ENCODE data around the gene RNF222. TPM values are rescaled to one million over a fixed set of nuclear protein-coding genes. Genes with fewer than 3 reads are reported as not detected.
A peak's percentile ranks its signal among the peaks of the same experiment; 100 is the strongest.
"Not testable (repeated sequence)": the region's sequence is repeated elsewhere in the genome, so short reads cannot be mapped to it uniquely, and the experiment has no call there.

RNF222 gene
- total and polyA plus RNA-seq, 5 donors from 2014 or later, result 0.19 to 0.81 (median 0.27) TPM; not detected in 2

DNA sequence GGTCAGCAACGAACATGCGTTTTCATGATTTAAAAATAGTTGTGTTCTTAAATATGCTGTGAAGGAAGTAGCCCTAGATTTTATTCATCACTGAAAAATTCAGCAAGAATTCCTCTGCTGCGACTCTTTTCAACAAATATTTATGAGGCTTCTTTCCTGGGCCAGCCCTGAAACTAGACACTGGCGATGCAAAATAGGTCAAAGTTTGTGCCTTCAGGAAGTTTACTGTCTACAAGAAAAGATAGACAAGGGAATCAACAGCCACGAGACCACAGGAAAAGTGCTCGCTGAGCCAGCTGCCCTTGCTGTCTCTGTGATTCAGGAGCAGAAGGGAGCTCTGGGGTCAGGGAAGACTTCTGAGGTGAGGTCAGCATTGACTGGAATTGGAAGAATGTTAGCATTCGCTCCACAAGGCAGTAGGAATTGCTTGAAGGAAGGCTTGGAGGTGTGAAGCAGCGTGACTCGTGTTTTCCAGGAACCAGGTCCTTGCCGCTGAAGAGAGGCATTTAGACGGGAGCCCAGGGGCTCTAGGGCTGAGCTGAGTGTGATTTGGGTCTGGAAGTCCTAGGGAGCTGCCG lies 12.7 kb downstream of the RNF222 start:
- H3K4me3 Mint-ChIP-seq, result peak overlapping the region; percentile 94 to 97 (median 96)
- Histone ChIP-seq H3K27me3 (ENCODE audit: control insufficient read depth, insufficient read depth, low read length) (no peaks in the 10 kb centered on the region), H3K9me3 (ENCODE audit: control insufficient read depth in 2 of 2, low read length in 2 of 2) (no peaks in the 10 kb centered on the region), H3K4me3 (ENCODE audit: low read depth, low read length) (no peak overlapping the region), H3K36me3 (ENCODE audit: control insufficient read depth, insufficient read depth, low read length) (peaks cover 16% of the 10 kb centered on the region), H3K4me1 (ENCODE audit: control insufficient read depth, insufficient read depth, low read length, poor library complexity, severe bottlenecking) (peaks cover 32% of the 10 kb centered on the region), H3K27ac (ENCODE audit: insufficient read depth, low read length, poor library complexity, severe bottlenecking) (no peak overlapping the region)
- H3K4me1 Mint-ChIP-seq, result peaks cover 9 to 51% (median 34%) of the 10 kb centered on the region in 4 donors
- peaks cover 0 to 2% (median 0%) of the 10 kb centered on the region in 7 donors for H3K9me3 Mint-ChIP-seq
- H3K27me3 Mint-ChIP-seq, result no peaks in the 10 kb centered on the region
- no peak for ATAC-seq (ENCODE audit: low read depth in 2 of 2)
- no peak for DNase-seq
- peaks cover 16% of the 10 kb centered on the region for H3K36me3 Mint-ChIP-seq
- peak overlapping the region in 2 of 3 donors; percentile 78 to 95 for H3K27ac Mint-ChIP-seq

DNA sequence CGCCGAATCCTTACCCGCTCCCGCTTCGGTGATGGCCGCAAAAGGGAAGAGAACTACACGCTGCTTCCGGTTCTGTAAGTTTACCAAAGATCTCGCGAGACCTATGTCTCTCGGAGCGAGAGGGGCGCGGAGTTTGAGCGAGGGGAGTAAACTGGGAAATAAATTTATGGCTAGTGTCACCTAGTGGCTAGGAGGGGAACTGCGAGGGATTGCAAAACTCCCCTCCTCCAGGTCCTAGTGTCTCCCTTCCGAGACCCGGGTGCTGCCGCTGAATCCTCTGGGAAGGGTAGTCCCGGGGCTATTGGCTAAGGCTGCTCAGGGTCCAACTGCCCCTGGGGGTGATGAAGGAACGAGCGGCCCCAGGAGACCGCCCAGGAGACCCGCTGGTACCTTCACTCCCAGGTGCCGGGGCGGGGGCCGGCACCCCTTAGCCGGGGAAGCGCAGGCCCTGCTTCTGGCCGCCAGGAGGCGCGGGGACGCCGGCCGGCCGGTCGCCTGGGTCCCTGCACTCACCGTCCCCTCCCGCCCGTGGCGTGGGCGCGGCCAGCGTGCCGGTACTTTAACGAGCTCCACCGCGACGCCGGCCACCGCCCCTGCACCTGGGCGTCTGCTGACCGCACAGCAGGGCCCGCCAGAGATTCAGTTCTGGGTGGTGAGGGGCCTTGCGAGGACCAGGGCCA lies 14.3 kb downstream of the RNF222 start, which contains the start of gene RPL26:
RPL26 (minus strand) TSS at position 51 of the 680 bp plus-strand sequence. CDS start 883 bp downstream, outside the sequence.
- Histone ChIP-seq H3K27me3 (ENCODE audit: control insufficient read depth, insufficient read depth, low read length) (no peaks in the 10 kb centered on the region), H3K36me3 (ENCODE audit: control insufficient read depth, insufficient read depth, low read length) (peaks cover 32% of the 10 kb centered on the region), H3K9me3 (ENCODE audit: control insufficient read depth in 2 of 2, low read length in 2 of 2) (no peaks in the 10 kb centered on the region), H3K4me3 (ENCODE audit: low read depth, low read length) (peak within 1 kb of the TSS; percentile 91), H3K27ac (ENCODE audit: insufficient read depth, low read length, poor library complexity, severe bottlenecking) (peak within 1 kb of the TSS; percentile 78), H3K4me1 (ENCODE audit: control insufficient read depth, insufficient read depth, low read length, poor library complexity, severe bottlenecking) (peaks cover 36% of the 10 kb centered on the region)
- Mint-ChIP-seq H3K27me3 (no peaks in the 10 kb centered on the region), H3K36me3 (peaks cover 26% of the 10 kb centered on the region), H3K27ac (peak within 1 kb of the TSS; percentile 92 to 96 (median 95)), H3K4me3 (peak within 1 kb of the TSS; percentile 94 to 97 (median 96)), H3K4me1 (peaks cover 16 to 61% (median 40%) of the 10 kb centered on the region in 4 donors), H3K9me3 (peaks cover 0 to 2% (median 0%) of the 10 kb centered on the region in 7 donors)
- DNase-seq, result peak; percentile 94 to 98 (median 97)
- ATAC-seq (ENCODE audit: low read depth in 2 of 2), result peak; percentile 89 to 92

DNA sequence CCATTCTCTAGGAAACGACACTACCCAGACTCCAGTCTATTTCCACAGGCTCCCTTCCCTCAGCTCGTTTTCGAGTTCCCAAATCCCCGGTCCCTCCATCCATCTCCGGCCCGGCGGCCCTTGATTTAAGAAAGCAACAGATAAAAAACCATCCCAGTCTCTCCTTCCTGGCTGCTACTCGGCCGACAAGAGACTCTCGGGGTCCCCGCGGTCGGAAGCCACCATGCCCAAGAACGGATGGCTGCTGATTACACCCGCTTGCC lies 14.8 kb downstream of the RNF222 start:
- Histone ChIP-seq H3K27me3 (ENCODE audit: control insufficient read depth, insufficient read depth, low read length) (no peaks in the 10 kb centered on the region), H3K27ac (ENCODE audit: insufficient read depth, low read length, poor library complexity, severe bottlenecking) (peak overlapping the region; percentile 78), H3K36me3 (ENCODE audit: control insufficient read depth, insufficient read depth, low read length) (peaks cover 36% of the 10 kb centered on the region), H3K9me3 (ENCODE audit: control insufficient read depth in 2 of 2, low read length in 2 of 2) (no peaks in the 10 kb centered on the region), H3K4me1 (ENCODE audit: control insufficient read depth, insufficient read depth, low read length, poor library complexity, severe bottlenecking) (peaks cover 36% of the 10 kb centered on the region), H3K4me3 (ENCODE audit: low read depth, low read length) (peak overlapping the region; percentile 91)
- H3K9me3 Mint-ChIP-seq, result peaks cover 0 to 2% (median 0%) of the 10 kb centered on the region in 7 donors
- peaks cover under 1% of the 10 kb centered on the region for H3K27me3 Mint-ChIP-seq
- peak overlapping the region; percentile 81 to 96 (median 95) for H3K27ac Mint-ChIP-seq
- peak overlapping the region; percentile 94 to 97 (median 96) for H3K4me3 Mint-ChIP-seq
- ATAC-seq (ENCODE audit: low read depth in 2 of 2) (no peak), DNase-seq (no peak)
- peaks cover 26% of the 10 kb centered on the region for H3K36me3 Mint-ChIP-seq
- peaks cover 16 to 61% (median 39%) of the 10 kb centered on the region in 4 donors for H3K4me1 Mint-ChIP-seq

DNA sequence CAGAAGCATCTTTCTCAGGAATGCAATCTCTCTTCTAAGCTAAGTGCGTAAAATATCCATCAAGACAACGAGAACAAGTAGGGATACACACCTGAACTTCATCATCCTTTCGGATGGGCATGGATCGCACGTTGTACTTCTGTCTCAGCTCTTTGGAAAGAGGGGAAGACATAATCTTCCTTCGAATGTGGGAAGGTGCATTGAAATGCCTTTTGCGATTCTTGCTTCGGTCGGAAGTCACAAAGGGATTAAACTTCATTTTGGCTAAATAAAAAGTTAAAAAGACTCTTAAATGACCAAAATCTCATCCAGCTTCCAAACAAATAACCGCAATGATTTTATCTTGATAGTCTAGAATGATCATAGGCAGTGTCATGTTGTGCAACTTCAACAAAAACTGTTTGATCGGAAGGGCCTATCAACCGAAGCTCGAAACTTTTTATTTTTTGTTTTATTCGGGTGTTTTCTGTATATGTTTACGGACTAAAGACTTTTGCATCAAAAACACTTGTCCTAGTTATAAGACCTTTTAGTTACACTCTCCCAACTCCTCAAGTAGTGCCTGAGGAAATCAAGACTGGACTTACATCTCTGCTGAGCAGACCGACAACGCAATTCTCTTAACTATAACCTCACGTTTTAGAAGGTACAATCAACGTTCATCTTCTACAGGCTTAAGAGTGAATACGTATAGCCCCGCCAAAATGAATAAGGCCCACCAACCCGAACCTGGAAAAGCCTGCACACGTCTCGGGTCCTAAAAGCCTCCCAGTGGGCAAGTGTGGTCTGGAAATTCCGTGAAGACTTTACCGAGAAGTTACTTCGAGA lies 15.4 kb downstream of the RNF222 start:
- peak overlapping the region; percentile 81 to 96 (median 95) for H3K27ac Mint-ChIP-seq
- Histone ChIP-seq H3K4me1 (ENCODE audit: control insufficient read depth, insufficient read depth, low read length, poor library complexity, severe bottlenecking) (peaks cover 36% of the 10 kb centered on the region), H3K27me3 (ENCODE audit: control insufficient read depth, insufficient read depth, low read length) (no peaks in the 10 kb centered on the region), H3K36me3 (ENCODE audit: control insufficient read depth, insufficient read depth, low read length) (peaks cover 41% of the 10 kb centered on the region), H3K27ac (ENCODE audit: insufficient read depth, low read length, poor library complexity, severe bottlenecking) (peak overlapping the region; percentile 78), H3K9me3 (ENCODE audit: control insufficient read depth in 2 of 2, low read length in 2 of 2) (no peaks in the 10 kb centered on the region), H3K4me3 (ENCODE audit: low read depth, low read length) (peak overlapping the region; percentile 91)
- no peak for ATAC-seq (ENCODE audit: low read depth in 2 of 2)
- H3K36me3 Mint-ChIP-seq, result peaks cover 29% of the 10 kb centered on the region
- peak overlapping the region; percentile 94 to 97 (median 96) for H3K4me3 Mint-ChIP-seq
- peaks cover 16 to 65% (median 40%) of the 10 kb centered on the region in 4 donors for H3K4me1 Mint-ChIP-seq
- peaks cover 0 to 2% (median 0%) of the 10 kb centered on the region in 7 donors for H3K9me3 Mint-ChIP-seq
- DNase-seq, result no peak
- H3K27me3 Mint-ChIP-seq, result peaks cover 4% of the 10 kb centered on the region

DNA sequence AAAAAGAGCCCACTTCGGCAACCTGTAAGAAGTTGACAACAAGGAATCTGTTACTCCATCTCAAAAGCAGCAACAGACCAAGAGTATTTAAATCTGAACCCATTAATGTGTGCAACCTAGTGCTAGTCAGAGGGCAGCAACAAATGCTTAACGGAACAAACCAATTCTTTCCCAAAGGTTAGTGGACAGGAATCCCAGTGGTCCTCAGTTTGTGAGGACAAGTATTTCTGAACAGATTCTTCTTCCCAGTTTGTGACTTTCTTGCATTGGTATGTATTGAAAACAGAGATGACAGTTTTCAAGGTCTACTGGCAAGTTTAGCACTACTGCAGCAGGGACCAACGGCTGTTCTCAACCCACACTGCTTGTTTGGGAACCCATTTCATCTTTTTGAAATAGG lies 17.6 kb downstream of the RNF222 start:
- ATAC-seq (ENCODE audit: low read depth in 2 of 2), result no peak
- peaks cover 30% of the 10 kb centered on the region for H3K36me3 Mint-ChIP-seq
- Histone ChIP-seq H3K27ac (ENCODE audit: insufficient read depth, low read length, poor library complexity, severe bottlenecking) (peak overlapping the region; percentile 78), H3K4me3 (ENCODE audit: low read depth, low read length) (peak overlapping the region; percentile 42), H3K4me1 (ENCODE audit: control insufficient read depth, insufficient read depth, low read length, poor library complexity, severe bottlenecking) (peaks cover 56% of the 10 kb centered on the region), H3K27me3 (ENCODE audit: control insufficient read depth, insufficient read depth, low read length) (no peaks in the 10 kb centered on the region), H3K36me3 (ENCODE audit: control insufficient read depth, insufficient read depth, low read length) (peaks cover 45% of the 10 kb centered on the region), H3K9me3 (ENCODE audit: control insufficient read depth in 2 of 2, low read length in 2 of 2) (no peaks in the 10 kb centered on the region)
- peaks cover 4% of the 10 kb centered on the region for H3K27me3 Mint-ChIP-seq
- no peak for DNase-seq
- H3K27ac Mint-ChIP-seq, result no peak overlapping the region
- H3K4me3 Mint-ChIP-seq, result peak overlapping the region; percentile 60 to 97 (median 95)
- peaks cover 19 to 79% (median 42%) of the 10 kb centered on the region in 4 donors for H3K4me1 Mint-ChIP-seq
- no peaks in the 10 kb centered on the region for H3K9me3 Mint-ChIP-seq

DNA sequence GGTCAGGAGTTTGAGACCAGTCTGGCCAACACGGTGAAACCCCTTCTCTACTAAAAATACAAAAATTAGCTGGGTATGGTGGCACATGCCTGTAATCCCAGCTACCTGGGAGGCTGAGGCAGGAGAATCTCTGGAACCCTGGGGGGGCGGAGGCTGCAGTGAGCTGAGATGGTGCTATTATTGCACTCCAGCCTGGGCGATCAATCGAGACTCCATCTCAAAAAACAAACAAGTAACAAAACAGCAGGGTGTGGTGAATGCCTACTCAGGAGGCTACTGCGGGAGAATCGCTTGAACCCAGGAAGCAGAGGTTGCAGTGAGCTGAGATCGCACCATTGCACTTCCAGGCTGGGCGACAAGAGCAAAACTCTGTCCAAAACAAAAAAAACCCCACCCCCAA lies 19.5 kb downstream of the RNF222 start:
- H3K9me3 ChIP-seq (ENCODE audit: control insufficient read depth in 2 of 2, low read length in 2 of 2); H3K27ac Mint-ChIP-seq; DNase-seq; ATAC-seq (ENCODE audit: low read depth in 2 of 2); H3K27me3 ChIP-seq (ENCODE audit: control insufficient read depth, insufficient read depth, low read length); H3K9me3 Mint-ChIP-seq; H3K27ac ChIP-seq (ENCODE audit: insufficient read depth, low read length, poor library complexity, severe bottlenecking); H3K4me3 ChIP-seq (ENCODE audit: low read depth, low read length); H3K27me3 Mint-ChIP-seq: not testable (repeated sequence)
- H3K36me3 ChIP-seq (ENCODE audit: control insufficient read depth, insufficient read depth, low read length), result peaks cover 45% of the 10 kb centered on the region
- Mint-ChIP-seq H3K4me3 (peak overlapping the region in 2 of 4 donors; percentile 82 to 89), H3K4me1 (peaks cover 18 to 73% (median 36%) of the 10 kb centered on the region in 4 donors), H3K36me3 (peaks cover 29% of the 10 kb centered on the region)
- peaks cover 51% of the 10 kb centered on the region for H3K4me1 ChIP-seq (ENCODE audit: control insufficient read depth, insufficient read depth, low read length, poor library complexity, severe bottlenecking)

DNA sequence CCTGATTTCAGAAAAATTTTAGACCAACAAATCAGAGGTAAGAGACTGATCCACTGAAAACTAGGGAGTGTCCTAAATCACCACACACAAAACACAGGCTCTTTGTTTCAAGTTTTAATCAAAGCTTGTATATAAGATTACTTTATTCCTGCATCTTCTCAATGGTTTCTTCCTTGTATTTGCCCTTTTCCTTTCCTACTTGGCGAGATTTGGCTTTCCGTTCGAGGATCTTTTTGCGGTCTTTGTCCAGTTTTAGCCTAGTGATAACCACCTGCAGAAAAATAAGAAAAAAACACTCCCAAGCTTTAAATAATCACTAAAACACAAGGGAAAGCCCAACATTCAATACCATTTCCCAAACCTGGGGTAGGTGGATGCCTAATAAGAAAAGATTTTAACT lies 20.2 kb downstream of the RNF222 start:
- Histone ChIP-seq H3K9me3 (ENCODE audit: control insufficient read depth in 2 of 2, low read length in 2 of 2) (no peaks in the 10 kb centered on the region), H3K4me1 (ENCODE audit: control insufficient read depth, insufficient read depth, low read length, poor library complexity, severe bottlenecking) (peaks cover 49% of the 10 kb centered on the region), H3K4me3 (ENCODE audit: low read depth, low read length) (no peak overlapping the region), H3K36me3 (ENCODE audit: control insufficient read depth, insufficient read depth, low read length) (peaks cover 45% of the 10 kb centered on the region), H3K27ac (ENCODE audit: insufficient read depth, low read length, poor library complexity, severe bottlenecking) (peak overlapping the region; percentile 69), H3K27me3 (ENCODE audit: control insufficient read depth, insufficient read depth, low read length) (no peaks in the 10 kb centered on the region)
- ATAC-seq (ENCODE audit: low read depth in 2 of 2), result no peak
- peaks cover 14 to 68% (median 33%) of the 10 kb centered on the region in 4 donors for H3K4me1 Mint-ChIP-seq
- no peak for DNase-seq
- peaks cover 4% of the 10 kb centered on the region for H3K27me3 Mint-ChIP-seq
- peaks cover 26% of the 10 kb centered on the region for H3K36me3 Mint-ChIP-seq
- peak overlapping the region in 1 of 3 donors; percentile 65 for H3K27ac Mint-ChIP-seq
- H3K9me3 Mint-ChIP-seq, result peaks cover 0 to 2% (median 0%) of the 10 kb centered on the region in 7 donors
- peak overlapping the region; percentile 81 to 89 (median 86) for H3K4me3 Mint-ChIP-seq

Measured in CD4-positive, CD25-positive, alpha-beta regulatory T cell (primary cell).